HG03558 (cell line): ENCODE data around the gene TGFBRAP1.
"Not testable (repeated sequence)": the region's sequence is repeated elsewhere in the genome, so short reads cannot be mapped to it uniquely, and the experiment has no call there.

Experiments used
- ATAC-seq: cut with Tn5 transposase; IDR thresholded peaks from one replicate; pipeline ENCODE4 v1.9.1; 2021; ENCODE audit warnings: moderate number of reproducible peaks; ENCODE audit not compliant: unreplicated experiment; ENCODE audit errors: extremely low read depth

Gene TGFBRAP1

DNA sequence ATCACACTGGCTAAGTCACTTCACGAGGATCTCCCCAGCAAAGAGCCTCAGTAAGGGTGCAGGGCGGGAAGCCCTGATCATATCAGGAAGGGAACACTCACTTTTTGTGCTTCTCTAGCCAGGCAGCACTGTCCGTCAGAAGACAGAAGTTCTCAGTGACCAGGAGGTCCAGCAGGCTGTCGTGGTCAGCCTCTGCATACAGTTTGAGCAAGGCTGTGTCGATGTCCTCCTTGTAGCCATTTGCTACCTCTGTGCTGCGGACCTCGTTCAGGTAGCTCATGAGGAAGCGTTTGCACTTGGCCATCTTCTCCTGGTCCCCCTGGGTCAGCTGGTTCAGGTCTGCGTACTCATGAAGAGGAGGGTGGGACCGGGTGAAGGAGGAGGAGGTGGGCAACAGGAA lies 49.3 kb downstream of the TGFBRAP1 start:
- ATAC-seq = no peak

- ATAC-seq = no peak
Measured at GRCh38 chr2:105279126-105279525, 50.4 kb downstream of the TGFBRAP1 start.

DNA sequence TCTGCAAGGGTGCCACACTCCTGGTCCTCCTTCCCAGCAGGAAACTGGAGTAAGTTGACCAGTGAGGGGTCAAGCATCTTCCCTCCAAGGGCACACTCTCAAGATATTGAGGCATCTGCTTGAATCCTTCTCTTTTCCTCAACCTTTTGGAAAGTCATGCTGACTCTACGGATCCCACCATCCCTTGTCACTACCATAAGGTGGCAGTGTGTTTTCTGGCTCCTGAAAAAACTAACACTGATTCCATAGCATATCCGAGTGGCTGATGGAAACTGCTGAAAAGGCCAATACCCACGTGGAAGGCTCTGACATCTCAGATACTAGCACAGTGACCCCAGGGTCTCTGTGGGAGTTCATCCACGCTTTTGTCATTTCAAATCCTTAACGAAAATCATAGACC lies 50.9 kb downstream of the TGFBRAP1 start:
- no peak for ATAC-seq

DNA sequence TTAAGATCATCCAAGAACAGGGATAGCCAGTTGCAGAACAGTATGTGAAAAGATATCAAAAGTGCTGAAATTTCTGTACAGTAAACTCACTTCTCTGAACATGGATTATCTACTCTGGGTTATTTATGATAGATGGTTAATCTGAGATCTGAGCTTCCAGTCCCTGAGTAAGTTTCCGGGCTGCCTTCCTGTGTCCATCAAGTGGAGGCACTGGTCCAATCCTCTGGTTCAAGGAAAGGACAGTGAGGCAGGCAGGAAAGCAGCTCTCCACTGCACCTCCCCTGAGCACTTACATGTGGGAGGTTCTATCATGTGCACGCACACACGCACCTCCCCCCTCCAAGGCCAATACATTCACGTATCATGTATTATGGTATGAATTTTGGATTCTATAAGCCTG lies 55.5 kb downstream of the TGFBRAP1 start:
- no peak for ATAC-seq

- no peak for ATAC-seq
Measured at GRCh38 chr2:105272176-105272575, 57.4 kb downstream of the TGFBRAP1 start.

DNA sequence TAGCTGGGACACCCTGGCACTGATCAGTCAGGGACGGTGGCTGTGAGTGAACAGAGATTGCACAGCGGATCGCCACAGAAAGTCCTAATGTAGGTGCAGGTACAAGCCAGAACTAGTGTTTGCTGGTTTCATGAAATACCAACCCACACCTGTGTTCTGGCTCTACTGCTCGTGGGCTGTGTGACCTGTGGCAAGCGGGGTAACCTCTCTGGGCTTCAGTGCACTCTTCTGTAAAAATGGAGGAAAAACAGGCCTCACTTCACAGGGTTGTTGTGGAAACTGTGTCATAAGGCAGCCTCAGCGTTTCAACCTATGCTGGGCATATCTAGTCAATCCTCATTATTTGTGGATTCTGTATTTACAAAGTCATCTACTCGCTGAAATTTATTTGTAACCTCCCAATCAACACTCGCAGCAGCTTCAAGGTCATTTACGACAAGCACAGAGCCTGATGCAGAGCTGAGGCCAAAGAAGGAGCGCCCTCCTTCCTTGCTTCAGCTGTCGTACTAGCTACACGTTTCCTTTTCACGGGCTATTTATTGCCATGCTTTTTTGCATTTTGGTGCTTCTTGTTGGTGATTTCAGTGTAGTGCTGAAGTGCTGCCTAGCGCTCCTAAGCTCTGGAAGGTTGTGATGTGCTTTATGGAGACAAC lies 58.0 kb downstream of the TGFBRAP1 start:
- no peak for ATAC-seq

GRCh38 chr2:105269426-105269825 lies 60.1 kb downstream of the TGFBRAP1 start:
- no peak for ATAC-seq

GRCh38 chr2:105262651-105263091 lies 66.9 kb downstream of the TGFBRAP1 start:
- no peak for ATAC-seq

- no peak for ATAC-seq
Measured at GRCh38 chr2:105261061-105261460, 68.5 kb downstream of the TGFBRAP1 start.

GRCh38 chr2:105258835-105259350 lies 70.6 kb downstream of the TGFBRAP1 start:
- ATAC-seq = no peak

DNA sequence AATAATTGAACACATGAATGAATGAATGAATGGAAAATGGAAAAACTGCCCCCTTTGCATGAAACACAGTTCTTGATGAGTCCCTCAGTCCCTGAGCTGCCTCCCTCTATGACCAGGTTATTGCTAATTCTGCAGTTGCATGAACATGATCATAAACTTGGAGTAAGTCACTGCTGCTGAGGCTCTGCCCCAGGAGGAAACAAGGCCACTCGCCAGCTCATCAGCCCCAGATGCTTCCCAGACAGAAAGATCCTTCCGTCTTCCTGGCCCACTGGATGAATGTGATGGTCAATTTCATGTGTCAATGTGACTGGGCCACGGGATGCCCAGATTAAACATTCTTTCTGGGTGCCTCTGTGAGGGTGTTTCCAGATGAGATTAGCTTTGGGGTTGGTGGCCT lies 71.6 kb downstream of the TGFBRAP1 start:
- no peak for ATAC-seq

DNA sequence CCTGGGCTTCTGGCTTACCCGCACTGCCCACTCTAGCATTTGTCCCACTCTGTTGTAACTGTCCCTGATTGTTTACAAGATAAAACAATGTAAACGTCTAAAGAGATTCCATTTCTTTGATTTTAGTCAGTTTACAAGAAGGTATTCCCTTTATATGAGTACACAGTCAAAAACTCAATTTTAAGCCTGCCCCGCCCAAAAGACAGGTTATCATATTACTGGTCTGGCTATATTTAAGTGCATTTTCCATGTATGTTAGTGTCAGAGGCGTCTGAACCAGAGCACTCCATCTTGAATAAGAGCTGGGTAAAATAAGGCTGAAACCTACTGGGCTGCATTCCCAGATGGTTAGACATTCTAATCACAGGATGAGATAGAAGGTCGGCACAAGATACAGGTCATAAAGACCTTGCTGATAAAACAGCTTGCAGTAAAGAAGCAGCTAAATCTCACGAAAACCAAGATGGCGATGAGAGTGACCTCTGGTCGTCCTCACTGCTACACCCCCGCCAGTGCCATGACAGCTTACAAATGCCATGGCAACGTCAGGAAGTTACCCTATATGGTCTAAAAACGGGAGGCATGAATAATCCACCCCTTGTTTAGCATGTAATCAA lies 73.0 kb downstream of the TGFBRAP1 start:
- ATAC-seq = no peak

DNA sequence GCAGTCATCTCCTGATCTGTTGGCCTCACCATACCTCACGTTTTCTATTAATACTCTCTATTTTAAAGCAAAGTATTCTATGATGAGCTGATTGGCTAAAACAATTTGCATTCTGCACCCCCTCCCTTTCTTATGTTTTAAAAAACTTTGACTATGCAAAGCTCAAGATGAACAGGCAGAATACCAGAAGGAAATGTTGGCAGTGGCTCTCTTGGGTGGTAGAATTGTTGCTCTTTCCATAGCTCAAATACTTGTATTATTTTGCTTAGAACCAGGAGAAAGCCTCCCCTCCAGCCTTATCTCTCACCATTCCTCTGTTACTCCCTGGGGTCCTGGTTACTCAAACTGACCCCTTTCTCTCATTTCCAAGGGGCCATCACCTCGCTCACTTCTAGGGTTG lies 73.6 kb downstream of the TGFBRAP1 start:
- no peak for ATAC-seq

DNA sequence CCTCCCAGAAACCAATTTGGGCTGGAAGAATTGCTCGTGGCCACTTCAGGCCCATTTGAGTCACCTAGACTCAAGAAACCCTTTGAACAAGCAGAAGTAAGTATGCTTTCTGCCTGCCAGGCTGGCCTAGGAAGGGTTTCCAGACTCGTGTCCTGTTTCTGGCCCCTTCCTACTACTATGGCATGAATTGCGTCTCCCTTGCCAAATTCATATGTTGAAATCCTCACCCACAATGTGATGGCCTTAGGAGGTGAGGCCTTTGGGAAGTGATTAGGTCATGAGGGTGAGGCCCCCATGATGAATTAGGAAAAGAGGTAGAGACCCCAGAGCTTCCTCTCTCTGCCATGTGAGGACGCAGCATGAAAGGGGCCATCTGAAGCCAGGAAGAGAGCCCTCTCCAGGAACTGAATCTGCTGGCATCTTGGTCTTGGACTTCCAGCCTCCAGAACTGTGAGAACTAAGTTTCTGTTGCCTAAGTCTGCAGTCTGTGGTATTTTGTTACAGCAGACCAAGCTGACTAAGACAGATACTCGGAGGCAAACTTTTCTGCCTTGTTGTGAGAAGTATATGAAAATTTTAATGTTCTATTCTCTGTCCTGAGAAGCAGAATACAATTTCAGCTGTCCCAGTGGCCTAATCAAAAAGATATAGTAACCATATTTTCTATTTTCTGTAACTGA lies 74.9 kb downstream of the TGFBRAP1 start:
- ATAC-seq = no peak

DNA sequence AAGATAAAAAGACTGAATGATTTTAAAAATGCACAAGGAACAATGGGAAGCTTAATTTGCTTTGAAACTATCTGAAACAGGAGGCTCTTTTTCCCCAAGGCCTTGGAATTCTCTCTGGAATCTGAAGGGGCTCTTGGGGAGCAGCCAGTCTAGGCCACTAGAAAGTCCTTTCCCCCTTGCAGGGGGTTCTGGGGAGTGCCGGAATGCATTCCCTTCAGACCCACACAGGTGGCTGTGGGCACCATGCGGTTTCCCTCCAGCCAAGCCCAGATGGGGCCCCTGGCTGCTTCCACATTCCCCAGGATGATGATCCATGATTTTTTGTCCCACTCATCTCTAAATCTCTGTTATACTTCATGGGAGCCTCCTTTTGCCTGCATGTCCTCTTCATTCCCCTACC lies 77.3 kb downstream of the TGFBRAP1 start:
- no peak for ATAC-seq

DNA sequence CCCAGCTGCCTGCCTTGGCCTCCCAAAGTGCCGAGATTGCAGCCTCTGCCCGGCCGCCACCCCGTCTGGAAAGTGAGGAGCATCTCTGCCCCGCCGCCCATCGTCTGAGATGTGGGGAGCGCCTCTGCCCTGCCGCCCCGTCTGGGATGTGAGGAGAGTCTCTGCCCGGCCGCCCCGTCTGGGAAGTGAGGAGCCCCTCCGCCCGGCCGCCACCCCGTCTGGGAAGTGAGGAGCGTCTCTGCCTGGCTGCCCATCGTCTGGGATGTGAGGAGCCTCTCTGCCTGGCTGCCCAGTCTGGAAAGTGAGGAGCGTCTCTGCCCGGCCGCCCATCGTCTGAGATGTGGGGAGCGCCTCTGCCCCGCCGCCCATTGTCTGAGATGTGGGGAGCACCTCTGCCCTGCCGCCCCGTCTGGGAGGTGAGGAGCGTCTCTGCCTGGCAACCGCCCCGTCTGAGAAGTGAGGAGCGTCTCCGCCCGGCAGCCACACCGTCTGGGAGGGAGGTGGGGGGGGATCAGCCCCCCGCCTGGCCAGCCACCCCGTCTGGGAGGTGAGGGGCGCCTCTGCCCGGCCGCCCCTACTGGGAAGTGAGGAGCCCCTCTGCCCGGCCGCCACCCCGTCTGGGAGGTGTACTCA lies 78.4 kb downstream of the TGFBRAP1 start:
- ATAC-seq = not testable (repeated sequence)

DNA sequence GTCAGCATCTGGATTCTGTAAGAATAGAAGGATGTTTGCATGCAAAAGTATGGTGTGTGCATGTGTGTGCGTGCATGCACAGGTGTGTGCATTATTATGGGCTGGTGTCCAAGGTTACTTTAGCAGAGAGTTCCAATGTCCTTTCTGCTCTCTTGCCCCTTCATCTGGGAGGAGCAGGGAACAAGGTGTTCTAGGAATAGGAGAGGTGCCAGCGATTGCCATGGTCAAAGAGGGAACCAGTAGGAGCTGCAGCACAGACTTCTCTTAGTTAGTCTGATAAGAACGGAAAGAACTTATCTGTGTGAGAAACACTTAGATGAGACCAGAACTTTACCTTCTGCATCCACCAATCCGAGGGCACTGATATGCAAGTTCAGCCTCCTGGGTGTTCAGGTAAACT lies 79.6 kb downstream of the TGFBRAP1 start:
- no peak for ATAC-seq

DNA sequence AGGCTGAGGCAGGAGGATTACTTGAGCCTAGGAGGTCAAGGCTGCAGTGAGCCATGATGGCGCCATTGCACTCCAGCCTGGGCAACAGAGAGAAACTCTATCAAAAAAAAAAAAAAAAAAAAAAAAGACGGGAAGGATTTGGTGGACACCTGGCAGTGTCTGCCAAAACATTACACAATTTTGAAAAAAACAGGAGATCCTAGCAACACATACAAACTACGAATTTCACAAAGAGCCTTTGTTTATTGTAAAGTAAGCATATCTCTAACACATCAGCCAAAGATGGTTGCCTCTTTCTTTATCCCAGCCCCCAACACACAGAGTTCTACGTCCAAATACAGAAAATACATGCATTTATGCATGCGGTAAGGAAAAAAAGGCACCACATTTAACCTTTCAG lies 80.4 kb downstream of the TGFBRAP1 start:
- ATAC-seq = no peak

DNA sequence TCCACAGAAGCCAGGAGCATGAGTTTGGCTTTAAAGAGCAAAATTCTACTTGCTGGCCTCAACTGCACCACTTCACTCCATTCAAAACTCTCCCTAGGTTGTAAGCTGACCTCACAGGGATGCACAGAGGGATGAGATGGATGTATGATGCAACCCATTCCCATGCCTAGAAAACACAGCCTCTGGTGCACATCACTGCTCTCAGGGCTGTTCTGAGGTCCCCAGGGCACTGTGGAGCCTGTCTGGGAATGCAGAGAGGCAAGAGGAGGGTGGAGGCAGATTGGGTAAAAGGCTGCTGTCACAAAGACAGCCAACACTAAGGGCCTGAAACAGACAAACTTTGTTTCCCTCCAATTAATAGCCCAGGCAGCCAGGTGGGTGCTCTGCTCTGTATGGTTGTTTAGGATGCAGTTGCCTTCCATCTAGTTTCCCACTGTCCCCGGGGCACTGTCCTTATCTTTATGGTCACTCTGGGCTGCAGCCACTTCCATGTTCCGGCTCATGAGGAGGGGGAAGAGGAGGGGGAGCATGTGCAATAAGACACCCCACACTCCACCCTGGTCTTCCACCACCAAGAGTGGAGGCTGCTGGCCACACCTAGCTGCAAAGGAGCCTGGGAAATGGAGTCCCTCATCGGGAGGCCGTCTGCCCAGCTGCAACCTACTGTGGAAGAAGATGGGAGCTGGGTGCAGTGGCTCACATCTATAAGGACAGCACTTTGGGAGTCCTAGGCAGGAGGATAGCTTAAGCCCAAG lies 81.0 kb downstream of the TGFBRAP1 start:
- no peak for ATAC-seq

GRCh38 chr2:105244451-105244850 lies 85.1 kb downstream of the TGFBRAP1 start:
- ATAC-seq = no peak
